ENCODE results near the gene ADSL. TPM values are rescaled to one million over a fixed set of nuclear protein-coding genes. Genes with fewer than 3 reads are reported as not detected.

ADSL gene
- total RNA-seq, 3 donors from 2014 or later: 34.0 to 48.1 (median 42.8) TPM

DNA sequence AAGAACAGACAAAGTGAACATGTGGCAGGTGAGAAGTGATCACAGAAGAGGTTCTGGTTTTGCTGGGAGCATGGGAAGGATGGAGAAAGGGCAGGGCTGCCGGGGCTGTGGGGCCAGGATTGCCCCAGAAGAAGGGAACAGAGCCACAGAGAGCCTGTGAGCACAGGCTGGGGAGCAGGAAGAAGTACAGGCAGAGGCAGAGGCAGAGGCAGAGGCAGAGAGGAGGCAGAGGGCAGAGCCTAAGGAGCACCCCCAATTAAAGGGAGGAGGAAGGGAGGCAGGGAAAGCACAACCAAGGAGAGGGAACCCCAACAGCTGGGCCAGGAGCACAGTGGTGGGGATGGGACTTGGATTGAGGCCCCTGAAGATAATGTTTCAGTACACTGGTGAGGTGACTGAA, 75.6 kb downstream of the ADSL start:
- no peak overlapping the region for H3K4me3 ChIP-seq
- DNase-seq (no peak), ATAC-seq (no peak)
- no peaks in the 10 kb centered on the region for H3K36me3 ChIP-seq (ENCODE audit: low read depth)
- H3K9me3 ChIP-seq: no peaks in the 10 kb centered on the region
- intact Hi-C loops (cut with DNase I, micrococcal nuclease): no loop called here
- TF ChIP-seq, protein P1, sequence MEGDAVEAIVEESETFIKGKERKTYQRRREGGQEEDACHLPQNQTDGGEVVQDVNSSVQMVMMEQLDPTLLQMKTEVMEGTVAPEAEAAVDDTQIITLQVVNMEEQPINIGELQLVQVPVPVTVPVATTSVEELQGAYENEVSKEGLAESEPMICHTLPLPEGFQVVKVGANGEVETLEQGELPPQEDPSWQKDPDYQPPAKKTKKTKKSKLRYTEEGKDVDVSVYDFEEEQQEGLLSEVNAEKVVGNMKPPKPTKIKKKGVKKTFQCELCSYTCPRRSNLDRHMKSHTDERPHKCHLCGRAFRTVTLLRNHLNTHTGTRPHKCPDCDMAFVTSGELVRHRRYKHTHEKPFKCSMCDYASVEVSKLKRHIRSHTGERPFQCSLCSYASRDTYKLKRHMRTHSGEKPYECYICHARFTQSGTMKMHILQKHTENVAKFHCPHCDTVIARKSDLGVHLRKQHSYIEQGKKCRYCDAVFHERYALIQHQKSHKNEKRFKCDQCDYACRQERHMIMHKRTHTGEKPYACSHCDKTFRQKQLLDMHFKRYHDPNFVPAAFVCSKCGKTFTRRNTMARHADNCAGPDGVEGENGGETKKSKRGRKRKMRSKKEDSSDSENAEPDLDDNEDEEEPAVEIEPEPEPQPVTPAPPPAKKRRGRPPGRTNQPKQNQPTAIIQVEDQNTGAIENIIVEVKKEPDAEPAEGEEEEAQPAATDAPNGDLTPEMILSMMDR (IDR thresholded peaks at IDR 0.05): no peak
- no peaks in the 10 kb centered on the region for H3K4me1 ChIP-seq (ENCODE audit: low read depth)

DNA sequence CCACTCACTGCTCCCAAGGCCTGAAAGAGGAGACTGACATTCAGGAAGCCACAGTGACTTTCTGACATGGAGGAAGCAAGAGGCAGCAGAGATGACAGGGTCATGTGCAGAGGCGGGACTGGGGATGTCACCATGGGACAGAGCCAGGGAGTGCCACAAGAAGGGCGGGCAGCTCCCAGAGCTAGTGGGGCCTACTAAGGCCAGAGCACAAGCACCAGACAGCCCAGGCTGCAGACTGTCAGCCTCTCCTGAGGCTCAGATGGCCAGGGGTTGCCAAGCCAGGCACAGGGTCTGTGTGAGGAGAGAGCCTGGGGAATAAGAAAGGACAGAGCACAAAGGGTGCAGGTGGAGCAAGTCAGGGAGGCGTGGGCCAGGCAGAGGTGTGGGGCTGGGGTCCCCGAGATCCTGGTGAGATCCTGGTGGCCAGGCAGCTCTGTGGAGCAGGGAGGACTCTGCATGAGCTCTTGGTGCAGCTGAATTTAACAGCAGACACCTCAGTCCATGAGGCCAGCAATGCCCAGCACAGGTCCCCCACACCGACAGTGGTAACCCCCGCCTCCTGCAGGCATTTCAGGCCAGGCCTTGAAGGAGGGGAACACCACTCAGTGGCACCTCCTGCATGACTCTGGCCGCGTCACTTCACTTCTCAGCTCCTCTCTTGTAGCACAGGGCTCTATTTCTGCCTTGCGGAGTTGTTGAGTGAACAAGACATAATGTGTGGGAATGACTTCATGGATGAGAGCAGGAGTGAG, 76.4 kb downstream of the ADSL start:
- H3K9me3 ChIP-seq: no peaks in the 10 kb centered on the region
- no peak overlapping the region for H3K4me3 ChIP-seq
- TF ChIP-seq, protein P1 (IDR thresholded peaks at IDR 0.05): no peak
- H3K36me3 ChIP-seq (ENCODE audit: low read depth): no peaks in the 10 kb centered on the region
- DNase-seq: no peak
- intact Hi-C loops (cut with DNase I, micrococcal nuclease): no loop called here
- H3K4me1 ChIP-seq (ENCODE audit: low read depth): no peaks in the 10 kb centered on the region
- peak; percentile 4 for ATAC-seq

DNA sequence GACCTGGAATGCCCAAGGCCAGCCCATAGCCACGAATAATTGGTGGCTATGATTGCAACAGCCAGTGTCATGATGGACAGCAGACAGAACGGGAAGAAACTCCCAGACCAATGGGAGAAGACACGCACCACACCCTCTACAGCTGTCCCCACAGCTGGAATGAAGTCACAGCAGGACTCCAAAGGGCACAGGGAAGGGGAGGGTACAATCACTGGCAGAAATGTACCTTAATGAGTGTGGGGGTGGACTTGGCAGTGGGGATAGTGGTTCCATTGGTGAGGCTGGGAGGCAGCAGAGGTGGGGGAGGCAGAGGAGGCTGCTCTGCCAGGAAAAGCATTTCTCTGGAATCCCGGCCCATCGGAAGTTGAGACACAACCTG, 77.0 kb downstream of the ADSL start:
- H3K9me3 ChIP-seq: no peaks in the 10 kb centered on the region
- H3K4me3 ChIP-seq: no peak overlapping the region
- ATAC-seq (no peak), DNase-seq (no peak)
- H3K36me3 ChIP-seq (ENCODE audit: low read depth): no peaks in the 10 kb centered on the region
- TF ChIP-seq, protein P1 (IDR thresholded peaks at IDR 0.05): no peak
- intact Hi-C loops (cut with DNase I, micrococcal nuclease): no loop called here
- no peaks in the 10 kb centered on the region for H3K4me1 ChIP-seq (ENCODE audit: low read depth)

DNA sequence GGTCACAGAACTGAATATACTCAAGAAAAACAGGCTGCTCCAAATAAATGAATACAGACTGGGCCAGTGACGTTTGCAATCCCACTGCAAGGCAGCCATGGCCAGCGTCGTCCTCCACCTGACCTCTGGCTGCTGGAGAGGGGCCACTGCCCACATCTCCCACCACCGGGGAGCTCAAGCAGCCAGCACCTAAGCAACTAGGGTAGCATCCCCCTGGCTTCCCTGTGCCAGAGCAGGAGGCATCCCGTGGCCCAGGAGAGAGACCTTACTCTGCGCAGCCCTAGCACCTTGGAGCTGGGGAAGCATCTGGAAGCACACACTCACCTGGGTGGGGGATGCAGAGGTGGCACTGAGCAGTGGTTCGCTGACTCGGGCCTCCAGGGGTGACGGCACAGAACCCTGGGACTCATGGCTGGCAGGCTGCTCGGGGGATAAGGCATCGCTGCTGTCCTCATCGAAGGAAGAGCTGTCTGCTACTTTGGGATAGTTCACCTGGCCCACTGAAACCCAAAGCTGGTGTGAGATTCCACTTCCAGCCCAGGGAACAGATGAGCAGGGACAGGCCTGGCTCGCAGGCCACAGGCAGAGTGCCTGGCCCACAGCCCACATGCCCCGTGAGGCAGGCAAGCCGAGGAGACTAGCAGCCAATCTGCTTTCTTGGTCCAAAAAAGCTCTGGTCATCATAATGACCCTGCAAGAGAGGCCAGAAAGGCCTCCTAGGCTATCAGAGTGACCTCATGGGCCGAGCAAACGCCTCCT, 77.8 kb downstream of the ADSL start:
- Histone ChIP-seq H3K4me3 (no peak overlapping the region), H3K36me3 (ENCODE audit: low read depth) (no peaks in the 10 kb centered on the region), H3K9me3 (no peaks in the 10 kb centered on the region), H3K4me1 (ENCODE audit: low read depth) (no peaks in the 10 kb centered on the region)
- ATAC-seq: no peak
- TF ChIP-seq, protein P1 (IDR thresholded peaks at IDR 0.05): no peak
- intact Hi-C loops (cut with DNase I, micrococcal nuclease): no loop called here
- no peak for DNase-seq

DNA sequence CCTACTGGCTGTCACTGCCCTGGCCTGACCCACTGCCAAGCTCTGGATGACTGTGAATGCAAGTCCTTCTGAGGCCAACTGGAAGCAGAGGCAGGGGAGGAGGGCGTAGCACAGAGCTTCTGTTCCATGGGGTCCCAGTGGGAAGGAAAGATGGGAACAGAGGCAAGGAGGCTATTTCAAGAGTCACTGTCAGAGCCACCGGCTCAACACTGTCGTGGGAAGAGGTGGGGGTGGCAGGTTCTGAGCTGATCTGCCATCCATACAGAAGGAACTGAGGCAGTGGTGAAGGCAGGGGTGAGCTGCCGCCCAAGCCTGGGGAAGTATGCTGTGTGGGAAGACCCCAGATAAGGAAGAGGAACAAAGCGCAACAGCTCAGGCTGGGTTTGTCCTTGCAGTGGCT, 78.8 kb downstream of the ADSL start:
- no peaks in the 10 kb centered on the region for H3K9me3 ChIP-seq
- intact Hi-C loops (cut with DNase I, micrococcal nuclease): no loop called here
- no peaks in the 10 kb centered on the region for H3K36me3 ChIP-seq (ENCODE audit: low read depth)
- DNase-seq (no peak), ATAC-seq (no peak)
- H3K4me1 ChIP-seq (ENCODE audit: low read depth): no peaks in the 10 kb centered on the region
- TF ChIP-seq, protein P1 (IDR thresholded peaks at IDR 0.05): no peak
- H3K4me3 ChIP-seq: no peak overlapping the region

Data from mucosa of descending colon (tissue), 3 donors.